Neutrophil (primary cell): Measurements from ENCODE around the gene BBX.

ENCODE experiments used
- H3K27ac ChIP-seq: fragments of 200-600 bp; sonication (generic); 2 replicates; pipeline ENCODE4 v1.5.1; 2016; ENCODE audit warnings: mild to moderate bottlenecking, moderate library complexity
- H3K27me3 ChIP-seq: fragments of 200-600 bp; sonication (generic); 2 replicates; pipeline ENCODE4 v1.6.0; 2016; ENCODE audit warnings: mild to moderate bottlenecking
- H3K36me3 ChIP-seq: fragments of 200-600 bp; sonication (generic); 2 replicates; pipeline ENCODE4 v1.5.1; 2017
- H3K4me1 ChIP-seq, 2 experiments: fragments of 200-600 bp in 1 of 2; sonication (generic) in 1 of 2; 1 replicate in 1 of 2; 2 replicates in 1 of 2; pipeline versions ENCODE4 v1.5.1 to v1.6.1; 2013 to 2016; ENCODE audit warnings: low read depth in 1 of 2, low read length in 1 of 2, mild to moderate bottlenecking in 1 of 2, moderate library complexity in 1 of 2; ENCODE audit not compliant: control insufficient read depth in 1 of 2, insufficient read depth in 1 of 2
- H3K4me3 ChIP-seq, 2 experiments: fragments of 200-600 bp in 1 of 2; sonication (generic) in 1 of 2; 1 replicate in 1 of 2; 2 replicates in 1 of 2; pipeline ENCODE4 v1.5.1; 2013 to 2016; ENCODE audit warnings: low read depth in 1 of 2, low read length in 1 of 2, mild to moderate bottlenecking in 1 of 2, moderate library complexity in 1 of 2
- H3K9me3 ChIP-seq: fragments of 200-600 bp; sonication (generic); 2 replicates; pipeline ENCODE4 v1.5.1; 2016
- TF ChIP-seq, protein P1 (sequence below): fragments of 200-600 bp; sonication (generic); IDR thresholded peaks from 2 replicates; pipeline ENCODE4 v1.5.1; 2016; ENCODE audit warnings: antibody characterized with exemption

BBX gene

DNA sequence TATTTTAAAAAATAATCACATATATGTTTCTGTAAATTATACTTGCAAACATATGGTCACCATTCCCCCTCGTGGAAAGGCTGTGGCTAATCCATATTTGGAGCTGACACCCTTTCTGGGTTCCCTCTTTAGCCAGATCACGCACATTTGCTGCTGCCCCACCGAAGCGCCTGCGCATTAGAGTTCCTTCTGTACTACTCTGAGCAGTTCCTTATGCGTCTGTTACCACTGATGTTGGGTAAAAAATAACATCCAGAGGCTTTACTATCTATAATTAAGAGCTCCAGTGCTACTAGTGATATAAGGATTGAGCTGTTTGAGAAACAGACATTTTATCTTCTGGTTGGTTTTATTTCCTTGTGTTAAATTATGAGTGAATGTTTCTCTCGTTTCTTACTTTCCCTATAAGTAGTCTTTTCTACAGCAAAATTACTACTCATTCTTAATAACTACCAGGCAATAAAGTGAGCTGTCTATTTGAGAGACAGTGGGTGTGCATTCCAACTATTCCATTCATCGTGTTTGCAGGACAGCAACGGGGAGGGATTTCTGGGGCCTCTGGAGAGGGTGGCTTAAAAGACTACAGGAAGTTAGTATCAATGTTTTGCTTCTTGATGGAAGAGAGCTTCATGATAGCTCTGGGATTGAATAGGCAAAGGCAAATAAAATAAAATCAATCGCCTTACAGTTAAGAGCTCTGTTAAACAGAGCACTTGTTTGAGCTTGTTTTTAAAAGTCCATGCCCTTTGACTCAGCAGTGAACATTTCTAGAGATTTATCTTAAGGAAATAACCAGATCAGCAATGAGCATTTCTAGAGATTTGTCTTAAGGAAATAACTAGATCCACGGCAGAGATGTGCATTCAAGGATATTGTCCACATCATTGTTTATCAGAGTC lies 322.9 kb downstream of the BBX start:
- H3K27ac ChIP-seq = no peak overlapping the region

GRCh38 chr3:107846279-107846852 lies 323.6 kb downstream of the BBX start:
- Histone ChIP-seq H3K27me3 (no peaks in the 10 kb centered on the region), H3K27ac (no peak overlapping the region), H3K36me3 (no peaks in the 10 kb centered on the region), H3K9me3 (no peaks in the 10 kb centered on the region), H3K4me3 (no peak overlapping the region), H3K4me1 (no peaks in the 10 kb centered on the region)
- TF ChIP-seq, protein P1, sequence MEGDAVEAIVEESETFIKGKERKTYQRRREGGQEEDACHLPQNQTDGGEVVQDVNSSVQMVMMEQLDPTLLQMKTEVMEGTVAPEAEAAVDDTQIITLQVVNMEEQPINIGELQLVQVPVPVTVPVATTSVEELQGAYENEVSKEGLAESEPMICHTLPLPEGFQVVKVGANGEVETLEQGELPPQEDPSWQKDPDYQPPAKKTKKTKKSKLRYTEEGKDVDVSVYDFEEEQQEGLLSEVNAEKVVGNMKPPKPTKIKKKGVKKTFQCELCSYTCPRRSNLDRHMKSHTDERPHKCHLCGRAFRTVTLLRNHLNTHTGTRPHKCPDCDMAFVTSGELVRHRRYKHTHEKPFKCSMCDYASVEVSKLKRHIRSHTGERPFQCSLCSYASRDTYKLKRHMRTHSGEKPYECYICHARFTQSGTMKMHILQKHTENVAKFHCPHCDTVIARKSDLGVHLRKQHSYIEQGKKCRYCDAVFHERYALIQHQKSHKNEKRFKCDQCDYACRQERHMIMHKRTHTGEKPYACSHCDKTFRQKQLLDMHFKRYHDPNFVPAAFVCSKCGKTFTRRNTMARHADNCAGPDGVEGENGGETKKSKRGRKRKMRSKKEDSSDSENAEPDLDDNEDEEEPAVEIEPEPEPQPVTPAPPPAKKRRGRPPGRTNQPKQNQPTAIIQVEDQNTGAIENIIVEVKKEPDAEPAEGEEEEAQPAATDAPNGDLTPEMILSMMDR = no peak

More for the DNA sequence above, 322.9 kb downstream of the BBX start:
- no peaks in the 10 kb centered on the region for H3K9me3 ChIP-seq
- H3K4me3 ChIP-seq = no peak overlapping the region
- H3K27me3 ChIP-seq = no peaks in the 10 kb centered on the region
- no peaks in the 10 kb centered on the region for H3K36me3 ChIP-seq
- TF ChIP-seq, protein P1 = no peak
- H3K4me1 ChIP-seq = no peaks in the 10 kb centered on the region

GRCh38 chr3:107847791-107848190 lies 325.0 kb downstream of the BBX start:
- no peaks in the 10 kb centered on the region for H3K27me3 ChIP-seq

DNA sequence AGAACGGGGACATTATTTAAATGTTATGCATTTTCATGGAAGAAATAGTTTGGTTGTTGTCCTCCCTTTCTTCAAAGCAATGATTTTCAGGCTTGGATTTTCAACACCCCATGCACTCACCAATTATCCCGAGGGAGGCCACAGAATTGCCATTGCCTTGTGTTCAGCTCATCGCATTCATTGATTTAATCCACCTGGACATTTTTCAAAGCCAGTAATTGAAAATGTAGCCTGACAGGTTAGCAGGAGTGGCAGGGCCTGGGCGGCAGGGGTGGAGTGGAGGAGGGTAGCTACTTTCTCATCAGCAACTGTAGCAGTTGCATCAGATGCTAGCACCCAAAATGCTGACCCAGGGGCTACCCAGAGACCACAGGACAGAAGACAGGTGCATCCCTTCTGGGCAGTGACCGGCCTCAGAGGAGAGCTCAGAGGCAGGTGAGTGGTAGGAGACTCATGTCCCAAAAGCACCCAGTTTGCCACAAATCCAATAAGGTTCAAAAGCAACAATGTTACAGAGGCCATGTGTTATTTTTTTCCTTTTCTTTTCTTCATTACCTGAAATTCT lies 325.7 kb downstream of the BBX start:
- H3K27me3 ChIP-seq = no peaks in the 10 kb centered on the region
- no peaks in the 10 kb centered on the region for H3K4me1 ChIP-seq
- H3K9me3 ChIP-seq = no peaks in the 10 kb centered on the region
- TF ChIP-seq, protein P1 = no peak
- H3K27ac ChIP-seq = no peak overlapping the region
- no peaks in the 10 kb centered on the region for H3K36me3 ChIP-seq
- H3K4me3 ChIP-seq = no peak overlapping the region

More at GRCh38 chr3:107847791-107848190, 325.0 kb downstream of the BBX start:
- no peak overlapping the region for H3K27ac ChIP-seq
- no peak overlapping the region for H3K4me3 ChIP-seq
- H3K4me1 ChIP-seq = no peaks in the 10 kb centered on the region
- no peaks in the 10 kb centered on the region for H3K36me3 ChIP-seq
- H3K9me3 ChIP-seq = no peaks in the 10 kb centered on the region
- TF ChIP-seq, protein P1 = no peak

DNA sequence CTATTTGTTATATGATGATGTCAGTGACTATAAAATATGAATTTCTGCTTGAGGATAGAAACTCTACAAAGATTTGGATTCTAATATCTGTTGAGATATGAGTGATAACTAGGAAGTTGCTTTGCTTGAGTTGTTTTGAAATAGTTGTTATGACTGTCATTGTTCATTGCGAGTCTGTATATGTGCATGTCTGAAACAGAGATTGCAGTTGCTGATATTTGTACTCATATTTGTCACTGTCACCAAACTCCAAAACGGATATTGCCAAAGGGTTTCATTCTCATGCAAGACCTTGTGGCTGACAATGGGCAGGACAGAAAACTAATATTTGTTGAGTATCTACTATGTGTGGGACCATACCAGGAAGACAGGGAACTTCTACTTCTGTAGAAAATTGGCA lies 327.9 kb downstream of the BBX start:
- TF ChIP-seq, protein P1 = no peak
- Histone ChIP-seq H3K36me3 (no peaks in the 10 kb centered on the region), H3K9me3 (no peaks in the 10 kb centered on the region), H3K27me3 (no peaks in the 10 kb centered on the region), H3K4me3 (no peak overlapping the region), H3K4me1 (no peaks in the 10 kb centered on the region), H3K27ac (no peak overlapping the region)
